Measurements from ENCODE around the gene RPL9.
A peak's percentile ranks its signal among the peaks of the same experiment; 100 is the strongest.

The RPL9 gene

DNA sequence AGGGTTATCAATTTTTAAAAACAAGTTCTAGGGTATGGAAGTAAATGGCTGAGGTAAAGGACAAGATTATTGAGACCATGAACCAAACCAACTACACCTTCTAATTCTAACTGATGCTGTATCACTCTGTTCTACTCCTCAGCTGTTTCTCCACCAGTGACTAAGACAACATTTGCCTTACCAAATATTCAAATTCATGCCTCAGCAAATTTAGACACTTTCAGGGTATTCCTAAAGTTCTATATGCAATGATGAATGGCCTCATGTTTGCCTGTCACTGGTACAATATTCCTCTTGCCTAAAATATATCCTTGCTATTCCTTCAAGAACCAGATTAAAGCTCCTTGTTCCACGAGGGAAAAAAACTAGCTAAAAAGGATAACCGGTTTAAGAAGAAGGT lies 5.0 kb downstream of the RPL9 start:
- in situ Hi-C loops (cut with MboI; ENCODE audit: low sequenced_read_pairs) = loop anchor here (25.0 kb wide), 1 partner anchor 859 kb away; no protein-coding TSS in a partner anchor
- Histone ChIP-seq H3K36me3 (replicated peaks) (peaks cover 89% of the 10 kb centered on the region), H3K4me1 (peaks cover 14% of the 10 kb centered on the region), H3K27me3 (ENCODE audit: low read depth) (no peaks in the 10 kb centered on the region), H3K9me3 (no peaks in the 10 kb centered on the region), H3K4me3 (no peak overlapping the region)
- DNase-seq (ENCODE audit: low spot score in 2 of 2) = no peak

- in situ Hi-C loops (cut with MboI; ENCODE audit: low sequenced_read_pairs) = loop anchor here (25.0 kb wide), 1 partner anchor 859 kb away; no protein-coding TSS in a partner anchor
- Histone ChIP-seq H3K36me3 (replicated peaks) (peaks cover 84% of the 10 kb centered on the region), H3K4me3 (no peak overlapping the region), H3K4me1 (peaks cover 14% of the 10 kb centered on the region), H3K9me3 (no peaks in the 10 kb centered on the region), H3K27me3 (ENCODE audit: low read depth) (no peaks in the 10 kb centered on the region)
- DNase-seq (ENCODE audit: low spot score in 2 of 2) = no peak
Measured at GRCh38 chr4:39452860-39453587, 5.7 kb downstream of the RPL9 start.

GRCh38 chr4:39452153-39452859 lies 6.4 kb downstream of the RPL9 start:
- Histone ChIP-seq H3K4me1 (peaks cover 14% of the 10 kb centered on the region), H3K4me3 (no peak overlapping the region), H3K27me3 (ENCODE audit: low read depth) (no peaks in the 10 kb centered on the region), H3K9me3 (no peaks in the 10 kb centered on the region), H3K36me3 (replicated peaks) (peaks cover 76% of the 10 kb centered on the region)
- in situ Hi-C loops (cut with MboI; ENCODE audit: low sequenced_read_pairs) = loop anchor here (25.0 kb wide), 1 partner anchor 860 kb away; no protein-coding TSS in a partner anchor
- no peak for DNase-seq (ENCODE audit: low spot score in 2 of 2)

DNA sequence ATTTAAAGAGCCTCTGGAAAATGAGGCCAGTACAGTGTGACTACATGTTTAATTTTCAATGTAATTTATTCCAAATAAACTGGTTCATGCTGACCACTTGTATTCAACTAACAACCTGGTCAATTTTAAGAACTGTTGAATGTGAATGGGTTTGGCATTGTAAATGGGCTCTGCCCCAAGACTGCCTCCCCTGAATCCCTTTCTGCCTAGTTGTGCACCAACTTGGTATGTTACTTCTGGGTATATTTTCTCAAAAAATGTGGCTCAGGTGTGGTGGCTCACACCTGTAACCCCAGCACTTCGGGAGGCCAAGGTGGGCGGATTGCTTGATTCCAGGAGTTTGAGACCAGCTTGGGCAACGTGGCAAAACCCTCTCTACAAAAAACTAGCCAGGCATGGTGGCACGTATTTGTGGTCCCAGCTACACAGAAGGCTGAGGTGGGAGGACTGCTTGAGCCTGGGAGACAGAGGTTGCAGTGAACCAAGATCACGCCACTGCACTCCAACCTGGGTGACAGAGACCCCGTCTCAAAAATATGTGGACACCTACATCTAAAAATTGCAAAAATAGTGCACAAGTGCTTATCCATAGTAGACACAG lies 7.2 kb downstream of the RPL9 start:
- in situ Hi-C loops (cut with MboI; ENCODE audit: low sequenced_read_pairs) = loop anchor here (25.0 kb wide), 1 partner anchor 861 kb away; no protein-coding TSS in a partner anchor
- peaks cover 69% of the 10 kb centered on the region for H3K36me3 ChIP-seq (replicated peaks)
- no peak overlapping the region for H3K4me3 ChIP-seq
- no peak for DNase-seq (ENCODE audit: low spot score in 2 of 2)
- no peaks in the 10 kb centered on the region for H3K27me3 ChIP-seq (ENCODE audit: low read depth)
- no peaks in the 10 kb centered on the region for H3K9me3 ChIP-seq
- peaks cover 9% of the 10 kb centered on the region for H3K4me1 ChIP-seq

- no peaks in the 10 kb centered on the region for H3K9me3 ChIP-seq
- in situ Hi-C loops (cut with MboI; ENCODE audit: low sequenced_read_pairs) = loop anchor here (25.0 kb wide), 1 partner anchor 862 kb away; no protein-coding TSS in a partner anchor
- no peaks in the 10 kb centered on the region; the same call in 1 of the 2 replicates for H3K4me1 ChIP-seq
- peaks cover 59% of the 10 kb centered on the region for H3K36me3 ChIP-seq (replicated peaks)
- DNase-seq (ENCODE audit: low spot score in 2 of 2) = no peak
- no peak overlapping the region for H3K4me3 ChIP-seq
- H3K27me3 ChIP-seq (ENCODE audit: low read depth) = no peaks in the 10 kb centered on the region
Measured at GRCh38 chr4:39450618-39451017, 8.1 kb downstream of the RPL9 start.

- H3K4me3 ChIP-seq = no peak overlapping the region
Measured at GRCh38 chr4:39446842-39447573, 11.7 kb downstream of the RPL9 start.

GRCh38 chr4:39446483-39446841 lies 12.3 kb downstream of the RPL9 start:
- in situ Hi-C loops (cut with MboI; ENCODE audit: low sequenced_read_pairs) = loop anchor here (25.0 kb wide), 1 partner anchor 559 kb away; no protein-coding TSS in a partner anchor
- Histone ChIP-seq H3K27me3 (ENCODE audit: low read depth) (no peaks in the 10 kb centered on the region), H3K9me3 (no peaks in the 10 kb centered on the region), H3K4me3 (no peak overlapping the region), H3K36me3 (replicated peaks) (peaks cover 18% of the 10 kb centered on the region), H3K4me1 (no peaks in the 10 kb centered on the region)
- no peak for DNase-seq (ENCODE audit: low spot score in 2 of 2)

More at GRCh38 chr4:39446842-39447573, 11.7 kb downstream of the RPL9 start:
- Histone ChIP-seq H3K9me3 (no peaks in the 10 kb centered on the region), H3K27me3 (ENCODE audit: low read depth) (no peaks in the 10 kb centered on the region), H3K36me3 (replicated peaks) (peaks cover 23% of the 10 kb centered on the region), H3K4me1 (no peaks in the 10 kb centered on the region)
- in situ Hi-C loops (cut with MboI; ENCODE audit: low sequenced_read_pairs) = loop anchor here (25.0 kb wide), 1 partner anchor 560 kb away; no protein-coding TSS in a partner anchor
- DNase-seq (ENCODE audit: low spot score in 2 of 2) = no peak

DNA sequence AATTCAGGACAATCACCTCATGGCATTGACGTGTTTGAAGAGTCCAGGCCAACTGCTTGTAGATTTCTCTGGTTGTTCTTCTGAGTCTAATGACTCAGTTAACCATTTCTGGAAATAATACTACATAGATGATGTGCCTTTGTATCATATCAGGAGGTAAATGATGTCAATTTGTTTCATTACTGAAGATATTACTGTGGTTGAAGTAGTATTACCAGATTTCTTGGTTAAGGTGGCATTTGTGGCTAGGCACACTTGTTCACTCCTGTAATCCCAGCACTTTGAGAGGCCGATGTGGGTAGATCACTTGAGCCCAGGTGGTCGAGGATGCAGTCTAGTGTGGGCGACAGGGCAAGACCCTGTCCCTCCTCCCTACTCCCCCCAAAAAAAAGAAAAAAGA lies 15.7 kb downstream of the RPL9 start:
- no peak for DNase-seq (ENCODE audit: low spot score in 2 of 2)
- Histone ChIP-seq H3K9me3 (no peaks in the 10 kb centered on the region), H3K4me1 (no peaks in the 10 kb centered on the region), H3K27me3 (ENCODE audit: low read depth) (no peaks in the 10 kb centered on the region), H3K4me3 (no peak overlapping the region), H3K36me3 (replicated peaks) (no peaks in the 10 kb centered on the region; the same call in 1 of the 2 replicates)
- in situ Hi-C loops (cut with MboI; ENCODE audit: low sequenced_read_pairs) = loop anchor here (25.0 kb wide), 1 partner anchor 556 kb away; no protein-coding TSS in a partner anchor

DNA sequence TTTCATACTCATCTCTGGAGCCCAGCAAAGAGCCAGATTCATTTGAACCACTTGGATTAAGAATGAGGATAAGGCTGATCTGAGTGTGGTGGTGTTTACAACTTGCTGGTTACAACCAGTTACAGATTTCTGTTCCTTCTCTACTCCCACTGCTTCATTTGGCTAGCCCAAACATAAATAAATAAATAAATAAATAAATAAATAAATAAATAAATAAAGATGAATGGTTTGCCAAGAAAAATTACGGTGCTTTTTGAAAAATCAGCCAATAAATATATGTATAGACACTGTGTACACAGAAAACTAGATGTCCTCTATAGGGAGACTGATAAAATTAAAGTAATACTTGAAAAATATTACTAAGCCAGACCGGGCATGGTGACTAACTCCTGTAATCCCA lies 17.1 kb downstream of the RPL9 start:
- no peaks in the 10 kb centered on the region for H3K9me3 ChIP-seq
- H3K36me3 ChIP-seq (replicated peaks) = no peaks in the 10 kb centered on the region
- in situ Hi-C loops (cut with MboI; ENCODE audit: low sequenced_read_pairs) = loop anchor here (25.0 kb wide), 1 partner anchor 554 kb away; no protein-coding TSS in a partner anchor

GRCh38 chr4:39435659-39436563 lies 22.8 kb downstream of the RPL9 start:
- Histone ChIP-seq H3K4me1 (no peaks in the 10 kb centered on the region), H3K4me3 (no peak overlapping the region), H3K27me3 (ENCODE audit: low read depth) (no peaks in the 10 kb centered on the region), H3K9me3 (no peaks in the 10 kb centered on the region), H3K36me3 (replicated peaks) (no peaks in the 10 kb centered on the region)
- DNase-seq (ENCODE audit: low spot score in 2 of 2) = peak in 1 of 2 experiments; percentile 54
- in situ Hi-C loops (cut with MboI; ENCODE audit: low sequenced_read_pairs) = loop anchor here (25.0 kb wide), 1 partner anchor 549 kb away; no protein-coding TSS in a partner anchor

More for the DNA sequence above, 17.1 kb downstream of the RPL9 start:
- H3K4me3 ChIP-seq = no peak overlapping the region
- H3K4me1 ChIP-seq = no peaks in the 10 kb centered on the region
- H3K27me3 ChIP-seq (ENCODE audit: low read depth) = no peaks in the 10 kb centered on the region
- no peak for DNase-seq (ENCODE audit: low spot score in 2 of 2)

DNA sequence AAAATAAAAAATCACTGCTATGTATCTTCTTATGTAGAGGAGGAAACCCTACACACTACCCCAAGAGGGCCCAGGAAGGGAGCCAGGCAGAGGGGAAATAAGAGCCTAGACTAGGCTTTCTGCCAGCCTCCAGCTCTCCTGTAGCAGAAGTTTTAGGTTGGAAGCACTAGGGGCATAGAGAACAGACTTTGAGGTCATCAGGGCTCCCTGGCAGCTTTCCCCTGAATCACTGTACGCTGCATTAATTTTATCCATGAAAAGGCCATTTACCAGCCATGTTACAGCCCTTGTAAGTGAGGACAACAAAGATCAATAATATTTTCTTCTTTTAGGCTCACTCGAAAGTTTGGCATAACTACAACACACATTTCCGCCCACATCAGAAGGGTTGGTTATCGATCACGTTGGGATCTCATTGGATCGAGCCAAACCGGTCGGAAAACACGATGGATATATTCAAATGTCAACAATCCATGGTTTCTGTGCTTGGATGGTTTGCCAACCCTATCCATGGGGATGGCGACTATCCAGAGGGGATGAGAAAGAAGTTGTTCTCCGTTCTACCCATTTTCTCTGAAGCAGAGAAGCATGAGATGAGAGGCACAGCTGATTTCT lies 24.7 kb downstream of the RPL9 start:
- Histone ChIP-seq H3K9me3 (no peaks in the 10 kb centered on the region), H3K4me3 (no peak overlapping the region), H3K36me3 (replicated peaks) (no peaks in the 10 kb centered on the region), H3K27me3 (ENCODE audit: low read depth) (no peaks in the 10 kb centered on the region), H3K4me1 (peaks cover 11% of the 10 kb centered on the region)
- in situ Hi-C loops (cut with MboI; ENCODE audit: low sequenced_read_pairs) = loop anchor here (25.0 kb wide), 1 partner anchor 547 kb away; no protein-coding TSS in a partner anchor
- DNase-seq (ENCODE audit: low spot score in 2 of 2) = no peak

All from HAP-1 (cell line).